GM23248 (cell line): ENCODE measurements around the gene PLCB1. TPM values are rescaled to one million over a fixed set of nuclear protein-coding genes. Genes with fewer than 3 reads are reported as not detected.

Experiments
- DNase-seq: peaks from one replicate; pipeline ENCODE4 v3.0.0-alpha.2; 2015
- H2AFZ ChIP-seq: fragments of 200-600 bp; sonication (generic); 2 replicates; pipeline ENCODE4 v1.6.1; 2016; ENCODE audit warnings: antibody characterized with exemption
- H3F3A ChIP-seq: fragments of 200-600 bp; sonication (generic); 2 replicates; pipeline ENCODE4 v1.6.1; 2016; ENCODE audit warnings: mild to moderate bottlenecking, antibody characterized with exemption, mixed run types; ENCODE audit not compliant: insufficient read depth
- H3K27ac ChIP-seq: fragments of 200-600 bp; sonication (generic); 2 replicates; pipeline ENCODE4 v1.5.1; 2016; ENCODE audit warnings: mild to moderate bottlenecking
- H3K27me3 ChIP-seq: fragments of 200-600 bp; sonication (generic); replicated peaks from 2 replicates; pipeline ENCODE4 v1.6.1; 2016; ENCODE audit warnings: mild to moderate bottlenecking; ENCODE audit not compliant: insufficient read depth
- H3K36me3 ChIP-seq: fragments of 200-600 bp; sonication (generic); 2 replicates; pipeline ENCODE4 v1.6.1; 2016; ENCODE audit warnings: low read depth, mild to moderate bottlenecking
- H3K4me1 ChIP-seq: fragments of 200-600 bp; sonication (generic); 2 replicates; pipeline ENCODE4 v1.6.1; 2016; ENCODE audit warnings: mild to moderate bottlenecking; ENCODE audit not compliant: insufficient read depth
- H3K4me2 ChIP-seq: fragments of 200-600 bp; sonication (generic); one replicate; pipeline ENCODE4 v1.6.1; 2016; ENCODE audit warnings: mild to moderate bottlenecking; ENCODE audit not compliant: unreplicated experiment
- H3K4me3 ChIP-seq: fragments of 200-600 bp; sonication (generic); 2 replicates; pipeline ENCODE4 v1.5.1; 2016; ENCODE audit warnings: mild to moderate bottlenecking
- H3K79me2 ChIP-seq: fragments of 200-600 bp; sonication (generic); 2 replicates; pipeline ENCODE4 v1.6.1; 2016; ENCODE audit warnings: mild to moderate bottlenecking; ENCODE audit not compliant: insufficient read depth
- H3K9ac ChIP-seq: fragments of 200-600 bp; sonication (generic); 2 replicates; pipeline ENCODE4 v1.6.1; 2016; ENCODE audit warnings: mild to moderate bottlenecking
- H3K9me2 ChIP-seq: fragments of 200-600 bp; sonication (generic); 2 replicates; pipeline ENCODE4 v1.6.1; 2016; ENCODE audit warnings: mixed run types, mild to moderate bottlenecking, moderate library complexity; ENCODE audit not compliant: insufficient read depth
- H3K9me3 ChIP-seq: fragments of 200-600 bp; sonication (generic); one replicate; pipeline ENCODE4 v1.6.1; 2017; ENCODE audit warnings: low read depth
- H4K20me1 ChIP-seq: fragments of 200-600 bp; sonication (generic); 2 replicates; pipeline ENCODE4 v1.6.0; 2016; ENCODE audit not compliant: insufficient read depth
- EZH2 ChIP-seq: fragments of 200-600 bp; sonication (generic); IDR thresholded peaks from 2 replicates; pipeline ENCODE4 v1.6.1; 2018; ENCODE audit warnings: antibody characterized with exemption, mild to moderate bottlenecking; ENCODE audit not compliant: insufficient read depth, poor library complexity, severe bottlenecking
- EZH2phosphoT487 ChIP-seq: fragments of 200-600 bp; sonication (generic); IDR thresholded peaks from 2 replicates; pipeline ENCODE4 v1.6.1; 2018; ENCODE audit warnings: antibody characterized with exemption, moderate library complexity, mild to moderate bottlenecking, low read depth; ENCODE audit not compliant: insufficient read depth
- WGBS, 2 experiments: methylation state at CpG; one replicate each; pipeline ENCODE4 v1.1.6; 2015 to 2017; ENCODE audit warnings: low lambda C conversion rate in 2 of 2, low coverage in 1 of 2; ENCODE audit errors: missing lambda C conversion rate in 2 of 2; 5-methylcytosine and 5-hydroxymethylcytosine counted together
- in situ Hi-C: fragments of 300-500 bp; cut with MboI; formaldehyde crosslinking; loops from 2 replicates; pipeline ENCODE4 v1.15.0; 2020
- polyA plus RNA-seq: library from polyadenylated mRNA; unstranded; fragments of >200 nt; fragmentation: Nextera tagmentation; extraction: Ambion mirVana; gene quantifications from 2 replicates; pipeline ENCODE4 v1.2.1, GENCODE V29; 2016
- total RNA-seq: library from RNA; depleted of rRNA; stranded (reverse); fragments of >200 nt; shearing (Covaris generic); gene quantifications from 2 replicates; pipeline ENCODE4 v1.2.3, GENCODE V29; 2014

Gene PLCB1
- total and polyA plus RNA-seq, 2 experiments from 2014 or later = 3.7 to 12.8 TPM

GRCh38 chr20:8398263-8399051 lies 266.4 kb downstream of the PLCB1 start:
- in situ Hi-C loops = no loop called here
- TF ChIP-seq EZH2phosphoT487 (no peak), EZH2 (no peak)
- Histone ChIP-seq H3K79me2 (no peaks in the 10 kb centered on the region), H3K4me2 (no peak overlapping the region), H3K4me1 (peaks cover 17% of the 10 kb centered on the region), H3K36me3 (no peaks in the 10 kb centered on the region), H3K9me3 (no peaks in the 10 kb centered on the region), H3K4me3 (no peak overlapping the region), H3F3A (no peaks in the 10 kb centered on the region), H2AFZ (no peak overlapping the region), H3K9me2 (no peaks in the 10 kb centered on the region), H3K27me3 (no peaks in the 10 kb centered on the region), H4K20me1 (no peaks in the 10 kb centered on the region), H3K27ac (no peak overlapping the region), H3K9ac (no peak overlapping the region)
- 84 to 87% methylated on average over 6 of the region's 6 CpGs for WGBS, 2 experiments
- DNase-seq = no peak

- TF ChIP-seq EZH2 = no peak
- no peak for TF ChIP-seq EZH2phosphoT487
- in situ Hi-C loops = no loop called here
- DNase-seq = no peak
Observed at GRCh38 chr20:8399947-8400346, 267.9 kb downstream of the PLCB1 start.

GRCh38 chr20:8400486-8400885 lies 268.4 kb downstream of the PLCB1 start:
- Histone ChIP-seq H3K27me3 (no peaks in the 10 kb centered on the region), H3K27ac (no peak overlapping the region), H4K20me1 (no peaks in the 10 kb centered on the region), H3K4me3 (no peak overlapping the region), H3K4me2 (no peak overlapping the region), H3K79me2 (no peaks in the 10 kb centered on the region), H3K9me3 (no peaks in the 10 kb centered on the region), H3K36me3 (no peaks in the 10 kb centered on the region), H2AFZ (no peak overlapping the region), H3K4me1 (peaks cover 7% of the 10 kb centered on the region; the same call in 1 of the 2 replicates), H3K9me2 (no peaks in the 10 kb centered on the region), H3F3A (no peaks in the 10 kb centered on the region), H3K9ac (no peak overlapping the region)
- no peak for DNase-seq
- TF ChIP-seq EZH2phosphoT487 = no peak
- TF ChIP-seq EZH2 = no peak
- in situ Hi-C loops = no loop called here
- WGBS, 2 experiments = 76 to 83% methylated on average over 3 of the region's 3 CpGs

More at GRCh38 chr20:8399947-8400346, 267.9 kb downstream of the PLCB1 start:
- H3K79me2 ChIP-seq = no peaks in the 10 kb centered on the region
- no peak overlapping the region for H2AFZ ChIP-seq
- H4K20me1 ChIP-seq = no peaks in the 10 kb centered on the region
- no peak overlapping the region for H3K27ac ChIP-seq
- H3K9me3 ChIP-seq = no peaks in the 10 kb centered on the region
- no peak overlapping the region for H3K4me2 ChIP-seq
- no peak overlapping the region for H3K4me3 ChIP-seq
- H3K27me3 ChIP-seq = no peaks in the 10 kb centered on the region
- H3K9me2 ChIP-seq = no peaks in the 10 kb centered on the region
- H3K36me3 ChIP-seq = no peaks in the 10 kb centered on the region
- H3K9ac ChIP-seq = no peak overlapping the region
- H3K4me1 ChIP-seq = peaks cover 7% of the 10 kb centered on the region
- no peaks in the 10 kb centered on the region for H3F3A ChIP-seq

GRCh38 chr20:8401556-8401955 lies 269.5 kb downstream of the PLCB1 start:
- H3K4me1 ChIP-seq = peaks cover 7% of the 10 kb centered on the region; the same call in 1 of the 2 replicates
- H3K79me2 ChIP-seq = no peaks in the 10 kb centered on the region
- no peaks in the 10 kb centered on the region for H3F3A ChIP-seq
- H3K9me3 ChIP-seq = no peaks in the 10 kb centered on the region
- TF ChIP-seq EZH2phosphoT487 = no peak
- no peak for TF ChIP-seq EZH2
- DNase-seq = no peak
- no peak overlapping the region for H2AFZ ChIP-seq
- in situ Hi-C loops = no loop called here
- H4K20me1 ChIP-seq = no peaks in the 10 kb centered on the region
- no peak overlapping the region for H3K27ac ChIP-seq
- H3K4me2 ChIP-seq = no peak overlapping the region
- H3K36me3 ChIP-seq = no peaks in the 10 kb centered on the region
- no peak overlapping the region for H3K9ac ChIP-seq
- no peak overlapping the region for H3K4me3 ChIP-seq
- H3K27me3 ChIP-seq = no peaks in the 10 kb centered on the region
- no peaks in the 10 kb centered on the region for H3K9me2 ChIP-seq
